ENCODE data around the gene C20orf202. TPM values are rescaled to one million over a fixed set of nuclear protein-coding genes. Genes with fewer than 3 reads are reported as not detected.
A peak's percentile ranks its signal among the peaks of the same experiment; 100 is the strongest.

Gene C20orf202
- total RNA-seq (2014; rRNA removed) (not detected in 2 replicates), Bru-seq, nascent RNA (percentile 16 among the genes with signal in this experiment), BruChase-seq, experiment 1, labeled RNA remaining after a 6-hour chase (percentile 45 among the genes with signal in this experiment), BruChase-seq, experiment 2, labeled RNA remaining after a 2-hour chase (percentile 46 among the genes with signal in this experiment)
- long read RNA-seq: 0 reads

GRCh38 chr20:1202762-1203504, at the start of gene C20orf202:
Gene C20orf202 (plus strand): TSS chr20:1203454. CDS start chr20:1203586, 132 bp downstream.
- Histone ChIP-seq H3K79me2 (ENCODE audit: low read length) (no peaks in the 10 kb centered on the region), H3K4me3 (ENCODE audit: low read length) (no peak within 1 kb of the TSS), H3K27me3 (ENCODE audit: low read length) (no peaks in the 10 kb centered on the region), H3K4me2 (ENCODE audit: low read length) (no peak within 1 kb of the TSS), H4K20me1 (ENCODE audit: low read length) (no peaks in the 10 kb centered on the region), H3K9me2 (replicated peaks; ENCODE audit: low read length) (no peaks in the 10 kb centered on the region), H2AFZ (ENCODE audit: low read length) (no peak within 1 kb of the TSS), H3K27ac (ENCODE audit: low read length) (no peak within 1 kb of the TSS), H3K9me3 (ENCODE audit: low read length) (no peaks in the 10 kb centered on the region), H3K36me3 (ENCODE audit: low read depth, low read length) (no peaks in the 10 kb centered on the region), H3K4me1 (ENCODE audit: insufficient read depth, low read length) (peaks cover 5% of the 10 kb centered on the region; the same call in 1 of the 2 replicates), H3K9ac (ENCODE audit: low read length) (no peak within 1 kb of the TSS), H3F3A (ENCODE audit: low read length, unreplicated experiment) (no peaks in the 10 kb centered on the region)
- POLR2A ChIA-PET (ENCODE audit: unreplicated experiment): interaction anchor here (0.5 to 0.6 kb wide), 3 partner anchors 11 to 1707 kb away, joined by 3 to 18 read pairs (median 5); no protein-coding TSS in a partner anchor
- intact Hi-C loops (cut with micrococcal nuclease): no loop called here
- no peak for DNase-seq
- CTCF ChIA-PET: interaction anchor here (0.6 kb wide), 2 partner anchors 15 to 264 kb away, joined by 3 to 4 read pairs; partner anchors contain the start of gene NSFL1C
- ATAC-seq: no peak
- no TSS peak for BruUV-seq (replicated peaks)
- TF ChIP-seq EZH2phosphoT487 (IDR thresholded peaks at IDR 0.05; ENCODE audit: borderline replicate concordance, low read length): no peak

- Histone ChIP-seq H3F3A (ENCODE audit: low read length, unreplicated experiment) (no peaks in the 10 kb centered on the region), H3K27me3 (ENCODE audit: low read length) (no peaks in the 10 kb centered on the region), H3K9ac (ENCODE audit: low read length) (no peak overlapping the region), H3K36me3 (ENCODE audit: low read depth, low read length) (peaks cover 58% of the 10 kb centered on the region), H3K4me3 (ENCODE audit: low read length) (no peak overlapping the region), H3K27ac (ENCODE audit: low read length) (no peak overlapping the region), H3K4me1 (ENCODE audit: insufficient read depth, low read length) (no peaks in the 10 kb centered on the region), H3K79me2 (ENCODE audit: low read length) (peaks cover 12% of the 10 kb centered on the region; the same call in 1 of the 2 replicates), H4K20me1 (ENCODE audit: low read length) (0 out of 2 replicates have a peak, but pooled peaks cover 11% of the 10 kb centered on the region), H3K9me2 (replicated peaks; ENCODE audit: low read length) (no peaks in the 10 kb centered on the region), H3K4me2 (ENCODE audit: low read length) (no peak overlapping the region), H2AFZ (ENCODE audit: low read length) (no peak overlapping the region), H3K9me3 (ENCODE audit: low read length) (no peaks in the 10 kb centered on the region)
- POLR2A ChIA-PET (ENCODE audit: unreplicated experiment): no interaction called here
- BruUV-seq (replicated peaks): no TSS peak
- CTCF ChIA-PET: no interaction called here
- ATAC-seq (no peak), DNase-seq (no peak)
- intact Hi-C loops (cut with micrococcal nuclease): no loop called here
- TF ChIP-seq EZH2 (IDR thresholded peaks at IDR 0.05; ENCODE audit: low read length, unreplicated experiment) (no peak), EZH2phosphoT487 (IDR thresholded peaks at IDR 0.05; ENCODE audit: borderline replicate concordance, low read length) (no peak)
- TF ChIP-seq, protein P1, sequence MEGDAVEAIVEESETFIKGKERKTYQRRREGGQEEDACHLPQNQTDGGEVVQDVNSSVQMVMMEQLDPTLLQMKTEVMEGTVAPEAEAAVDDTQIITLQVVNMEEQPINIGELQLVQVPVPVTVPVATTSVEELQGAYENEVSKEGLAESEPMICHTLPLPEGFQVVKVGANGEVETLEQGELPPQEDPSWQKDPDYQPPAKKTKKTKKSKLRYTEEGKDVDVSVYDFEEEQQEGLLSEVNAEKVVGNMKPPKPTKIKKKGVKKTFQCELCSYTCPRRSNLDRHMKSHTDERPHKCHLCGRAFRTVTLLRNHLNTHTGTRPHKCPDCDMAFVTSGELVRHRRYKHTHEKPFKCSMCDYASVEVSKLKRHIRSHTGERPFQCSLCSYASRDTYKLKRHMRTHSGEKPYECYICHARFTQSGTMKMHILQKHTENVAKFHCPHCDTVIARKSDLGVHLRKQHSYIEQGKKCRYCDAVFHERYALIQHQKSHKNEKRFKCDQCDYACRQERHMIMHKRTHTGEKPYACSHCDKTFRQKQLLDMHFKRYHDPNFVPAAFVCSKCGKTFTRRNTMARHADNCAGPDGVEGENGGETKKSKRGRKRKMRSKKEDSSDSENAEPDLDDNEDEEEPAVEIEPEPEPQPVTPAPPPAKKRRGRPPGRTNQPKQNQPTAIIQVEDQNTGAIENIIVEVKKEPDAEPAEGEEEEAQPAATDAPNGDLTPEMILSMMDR (conservative IDR thresholded peaks at IDR 0.05; ENCODE audit: low read depth, low read length): no peak
Observed at GRCh38 chr20:1154226-1154625, 49.0 kb upstream of the C20orf202 start.

DNA sequence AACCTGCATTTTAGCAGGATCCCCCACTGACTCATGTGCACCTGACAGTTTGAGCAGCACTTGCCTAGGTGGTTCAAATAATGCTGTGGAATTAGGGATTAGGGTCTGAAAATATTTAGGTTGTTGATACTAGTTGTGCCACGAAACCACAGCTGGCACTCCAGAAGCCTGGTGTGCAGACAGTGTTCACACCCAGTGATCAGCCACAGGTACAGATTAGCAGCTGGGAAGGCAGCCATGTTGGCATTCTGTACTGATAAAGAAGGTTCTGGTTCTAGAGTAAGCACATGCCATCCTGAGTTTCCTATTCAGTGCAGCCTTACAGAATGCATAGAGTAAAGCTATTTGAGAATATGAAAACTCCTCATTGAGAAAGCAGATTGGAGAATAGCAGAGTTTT, 48.6 kb upstream of the C20orf202 start:
- Histone ChIP-seq H3K27me3 (ENCODE audit: low read length) (no peaks in the 10 kb centered on the region), H3K36me3 (ENCODE audit: low read depth, low read length) (peaks cover 53% of the 10 kb centered on the region), H3K4me3 (ENCODE audit: low read length) (no peak overlapping the region), H3K4me2 (ENCODE audit: low read length) (no peak overlapping the region), H3K9me3 (ENCODE audit: low read length) (no peaks in the 10 kb centered on the region), H3F3A (ENCODE audit: low read length, unreplicated experiment) (no peaks in the 10 kb centered on the region), H3K9me2 (replicated peaks; ENCODE audit: low read length) (no peaks in the 10 kb centered on the region), H4K20me1 (ENCODE audit: low read length) (0 out of 2 replicates have a peak, but pooled peaks cover 11% of the 10 kb centered on the region), H3K27ac (ENCODE audit: low read length) (no peak overlapping the region), H2AFZ (ENCODE audit: low read length) (no peak overlapping the region), H3K79me2 (ENCODE audit: low read length) (peaks cover 12% of the 10 kb centered on the region; the same call in 1 of the 2 replicates), H3K9ac (ENCODE audit: low read length) (no peak overlapping the region), H3K4me1 (ENCODE audit: insufficient read depth, low read length) (no peaks in the 10 kb centered on the region)
- DNase-seq: no peak
- TF ChIP-seq EZH2 (IDR thresholded peaks at IDR 0.05; ENCODE audit: low read length, unreplicated experiment) (no peak), EZH2phosphoT487 (IDR thresholded peaks at IDR 0.05; ENCODE audit: borderline replicate concordance, low read length) (no peak)
- TF ChIP-seq, protein P1 (conservative IDR thresholded peaks at IDR 0.05; ENCODE audit: low read depth, low read length): no peak
- no TSS peak for BruUV-seq (replicated peaks)
- ATAC-seq: no peak
- CTCF ChIA-PET: no interaction called here
- POLR2A ChIA-PET (ENCODE audit: unreplicated experiment): no interaction called here
- intact Hi-C loops (cut with micrococcal nuclease): no loop called here
